A673 (cell line): ENCODE measurements around the gene GAMT. TPM values are rescaled to one million over a fixed set of nuclear protein-coding genes. Genes with fewer than 3 reads are reported as not detected.

ENCODE experiments used
- BruUV-seq: library from RNA; stranded (reverse); fragments of 400-500 nt; replicated peaks from 2 replicates; lab custom pipeline; 2021; lab: Mats Ljungman, UMichigan
- CTCF ChIA-PET: fragments of 300-600 bp; sonication (Branson Sonifier 250); formaldehyde crosslinking; loops from one replicate; lab custom pipeline; 2022; ENCODE audit warnings: antibody characterized with exemption; lab: Charles Lee
- POLR2A ChIA-PET: fragments of 300-600 bp; sonication (Branson Sonifier 250); formaldehyde crosslinking; loops from one replicate; lab custom pipeline; 2022; ENCODE audit warnings: antibody characterized with exemption; ENCODE audit not compliant: low non-redundant PET; lab: Charles Lee
- DNase-seq: peaks from one replicate; pipeline ENCODE4 v3.0.0-alpha.2; 2015; ENCODE audit warnings: low spot score
- H3K27ac ChIP-seq: fragments of 200-600 bp; sonication (generic); 2 replicates; pipeline ENCODE4 v1.5.1; 2016; ENCODE audit warnings: mixed run types, low read depth, mild to moderate bottlenecking, mixed read lengths, antibody characterized with exemption, low read length; ENCODE audit not compliant: poor library complexity, severe bottlenecking
- H3K27me3 ChIP-seq: fragments of 200-600 bp; sonication (generic); replicated peaks from 2 replicates; pipeline ENCODE4 v1.6.1; 2017; ENCODE audit warnings: mixed run types, low read depth, mild to moderate bottlenecking, mixed read lengths, antibody characterized with exemption, low read length; ENCODE audit not compliant: insufficient read depth, poor library complexity
- H3K36me3 ChIP-seq: fragments of 200-600 bp; sonication (generic); 2 replicates; pipeline ENCODE4 v1.6.1; 2016; ENCODE audit warnings: mixed run types, mild to moderate bottlenecking, mixed read lengths, antibody characterized with exemption, low read length; ENCODE audit not compliant: insufficient read depth, poor library complexity, severe bottlenecking
- H3K4me1 ChIP-seq: fragments of 200-600 bp; sonication (generic); 2 replicates; pipeline ENCODE4 v1.6.1; 2017; ENCODE audit warnings: mixed run types, mild to moderate bottlenecking, mixed read lengths, antibody characterized with exemption, low read length; ENCODE audit not compliant: insufficient read depth, poor library complexity, severe bottlenecking
- H3K4me3 ChIP-seq: fragments of 200-600 bp; sonication (generic); 2 replicates; pipeline ENCODE4 v1.5.1; 2016; ENCODE audit warnings: low read depth, mixed run types, mild to moderate bottlenecking, mixed read lengths, low read length; ENCODE audit not compliant: poor library complexity, severe bottlenecking
- H3K9me3 ChIP-seq: fragments of 200-600 bp; sonication (generic); 2 replicates; pipeline ENCODE4 v1.6.1; 2016; ENCODE audit warnings: mixed run types, low read depth, mild to moderate bottlenecking, mixed read lengths, antibody characterized with exemption, low read length; ENCODE audit not compliant: poor library complexity, severe bottlenecking
- CTCF ChIP-seq: fragments of 300-800, 200-600 bp; sonication (generic); conservative IDR thresholded peaks from 2 replicates; pipeline ENCODE4 v1.5.1; 2017; ENCODE audit warnings: low read depth, mild to moderate bottlenecking, antibody characterized with exemption, low read length, moderate library complexity, mixed read lengths
- EZH2 ChIP-seq: fragments of 200-600 bp; sonication (generic); IDR thresholded peaks from 2 replicates; pipeline ENCODE4 v1.6.1; 2017; ENCODE audit warnings: borderline replicate concordance, low read depth, mild to moderate bottlenecking, mixed read lengths, antibody characterized with exemption, low read length; ENCODE audit not compliant: poor library complexity, severe bottlenecking
- intact Hi-C: fragments of 100-400 bp; cut with micrococcal nuclease; formaldehyde crosslinking; loops from one replicate; pipeline ENCODE4 v1.10.0; 2022; ENCODE audit not compliant: unreplicated experiment
- total RNA-seq: library from RNA; stranded (reverse); gene quantifications from 2 replicates; pipeline ENCODE4 v1.2.3, GENCODE V29; 2021

Gene GAMT
- total RNA-seq, 1 experiment from 2014 or later: 18.8 TPM

- no TSS peak for BruUV-seq
- ChIA-PET CTCF (interaction anchor here (0.6 to 1.7 kb wide), 3 partner anchors 67 to 516 kb away, joined by 3 to 6 read pairs (median 3); no protein-coding TSS in a partner anchor), POLR2A (no interaction called here)
- TF ChIP-seq CTCF: no peak
- no peak for TF ChIP-seq EZH2
- Histone ChIP-seq H3K4me3 (peak overlapping the region; percentile 28), H3K27me3 (no peaks in the 10 kb centered on the region), H3K27ac (no peak overlapping the region), H3K4me1 (no peaks in the 10 kb centered on the region), H3K9me3 (no peaks in the 10 kb centered on the region), H3K36me3 (no peaks in the 10 kb centered on the region)
- DNase-seq: no peak
- intact Hi-C loops: loop anchor here (2.0 kb wide), 1 partner anchor 28 kb away; a partner anchor contains a TSS
Measured at GRCh38 chr19:1383017-1383311, 18.4 kb downstream of the GAMT start.

DNA sequence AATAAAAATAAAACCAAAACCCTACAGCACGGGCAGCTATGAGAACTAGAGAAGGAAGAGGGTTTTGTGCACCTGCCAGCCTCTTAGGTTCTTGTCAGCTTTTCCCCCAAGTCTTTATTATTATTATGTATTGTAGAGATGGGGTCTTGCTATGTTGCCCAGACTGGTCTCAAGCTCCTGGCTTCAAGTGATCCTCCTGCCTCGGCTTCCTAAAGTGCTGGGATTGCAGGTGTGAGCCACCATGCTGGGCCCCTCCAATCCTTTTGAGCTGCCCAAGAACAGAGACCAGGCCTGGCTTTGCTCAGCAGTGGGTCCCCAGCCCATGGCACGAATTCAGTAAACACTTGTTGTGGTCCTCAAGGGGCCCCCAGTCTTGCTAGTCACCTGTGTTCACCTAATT lies 19.1 kb downstream of the GAMT start:
- Histone ChIP-seq H3K4me3 (no peak overlapping the region), H3K27ac (no peak overlapping the region), H3K4me1 (no peaks in the 10 kb centered on the region), H3K27me3 (no peaks in the 10 kb centered on the region), H3K36me3 (no peaks in the 10 kb centered on the region), H3K9me3 (no peaks in the 10 kb centered on the region)
- BruUV-seq: no TSS peak
- no peak for TF ChIP-seq CTCF
- no peak for TF ChIP-seq EZH2
- POLR2A ChIA-PET: no interaction called here
- intact Hi-C loops: loop anchor here (2.0 kb wide), 1 partner anchor 27 kb away; a partner anchor contains a TSS
- CTCF ChIA-PET: interaction anchor here (1.7 kb wide), 1 partner anchor 103 kb away, joined by 6 read pairs; no protein-coding TSS in a partner anchor
- no peak for DNase-seq

DNA sequence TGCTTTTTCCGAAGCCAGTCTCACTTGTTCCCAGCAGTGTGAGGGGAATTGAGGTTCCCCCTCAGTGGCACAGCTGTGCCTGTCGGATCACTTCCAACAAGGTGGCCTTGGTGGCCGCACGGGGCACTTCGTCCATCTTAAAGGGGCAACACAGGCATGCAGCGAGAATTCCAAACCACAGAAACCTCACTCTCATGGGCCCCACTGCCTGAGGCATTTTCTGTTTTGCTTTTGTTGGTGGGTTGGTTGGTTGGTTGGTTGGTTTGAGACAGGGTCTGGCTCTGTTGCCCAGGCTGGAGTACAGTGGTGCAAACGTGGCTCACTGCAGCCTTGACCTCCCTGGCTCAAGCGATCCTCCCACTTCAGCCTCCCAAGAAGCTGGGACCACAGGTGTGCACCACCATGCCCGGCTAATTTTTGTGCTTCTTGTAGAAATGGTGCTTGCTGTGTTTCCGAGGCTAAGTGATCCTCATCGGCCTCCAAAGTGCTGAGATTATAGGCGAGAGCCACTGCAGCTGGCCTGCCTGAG lies 21.3 kb downstream of the GAMT start:
- intact Hi-C loops: no loop called here
- no TSS peak for BruUV-seq
- Histone ChIP-seq H3K9me3 (no peaks in the 10 kb centered on the region), H3K36me3 (no peaks in the 10 kb centered on the region), H3K27ac (no peak overlapping the region), H3K4me1 (no peaks in the 10 kb centered on the region), H3K27me3 (no peaks in the 10 kb centered on the region), H3K4me3 (no peak overlapping the region)
- TF ChIP-seq CTCF: no peak
- no peak for TF ChIP-seq EZH2
- no peak for DNase-seq
- ChIA-PET CTCF (no interaction called here), POLR2A (interaction anchor here (0.6 to 0.7 kb wide), 2 partner anchors 111 to 747 kb away, joined by 3 to 4 read pairs; partner anchors contain the start of gene CIRBP)
